LNCaP clone FGC (cell line): Measurements from ENCODE around the gene CSRP2.

Source experiments
- DNase-seq: peaks from one replicate; pipeline ENCODE4 v3.0.0-alpha.2; 2011; ENCODE audit warnings: low read depth
- H3K4me3 ChIP-seq: 2 replicates; pipeline ENCODE4 v1.5.1; 2011; ENCODE audit warnings: mild to moderate bottlenecking, low read depth, low read length, control low read depth
- TF ChIP-seq, protein P1 (sequence below): IDR thresholded peaks from 2 replicates; pipeline ENCODE4 v1.5.1; 2012; ENCODE audit warnings: mild to moderate bottlenecking; ENCODE audit not compliant: control insufficient read depth, insufficient read depth; ENCODE audit errors: extremely low read depth

CSRP2 gene

DNA sequence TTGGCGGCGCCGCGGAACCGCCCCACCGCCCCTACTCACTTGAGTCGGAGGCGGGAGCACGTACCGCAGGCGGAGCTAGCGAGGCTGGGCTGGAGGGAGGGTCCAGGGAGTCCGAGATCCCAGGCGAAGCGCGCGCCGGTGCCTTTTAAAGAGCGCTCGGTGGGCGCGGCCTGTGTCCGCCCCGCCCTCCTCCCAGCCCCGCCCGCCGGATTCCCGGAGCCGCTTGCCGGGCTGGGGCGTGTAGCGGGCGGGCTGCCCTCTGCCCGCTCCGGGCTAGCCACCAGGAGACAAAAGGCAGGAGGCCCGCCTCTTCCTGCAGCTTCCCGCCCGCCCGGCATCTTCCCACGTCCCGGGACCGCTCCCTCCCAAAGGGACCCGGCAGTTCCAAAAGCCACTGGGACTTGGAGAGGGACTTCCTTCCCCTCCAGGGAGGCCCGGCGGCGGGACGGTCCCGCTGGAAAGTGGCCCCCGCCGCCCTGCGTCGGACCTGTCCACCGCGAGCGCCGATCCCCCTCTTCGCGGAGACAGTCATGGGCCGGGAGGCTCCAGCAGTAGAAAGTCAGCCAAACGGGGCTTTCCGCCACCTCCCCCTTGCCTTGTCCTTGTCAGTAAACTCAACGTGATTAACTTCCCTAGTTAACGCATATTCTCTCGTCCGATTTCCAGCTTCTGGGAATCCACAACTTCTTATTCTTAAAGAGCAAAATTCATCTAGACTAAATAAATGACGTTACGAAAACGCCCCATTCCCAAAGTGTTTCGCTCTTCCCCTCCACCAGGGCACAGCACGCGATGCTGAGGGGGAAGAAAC, at the start of gene CSRP2:
CSRP2 (minus strand) TSS at position 121 of the 811 bp plus-strand sequence. CDS start 12,759 bp downstream, outside the sequence.
- no peak within 1 kb of the TSS for H3K4me3 ChIP-seq
- DNase-seq: no peak
- TF ChIP-seq, protein P1, sequence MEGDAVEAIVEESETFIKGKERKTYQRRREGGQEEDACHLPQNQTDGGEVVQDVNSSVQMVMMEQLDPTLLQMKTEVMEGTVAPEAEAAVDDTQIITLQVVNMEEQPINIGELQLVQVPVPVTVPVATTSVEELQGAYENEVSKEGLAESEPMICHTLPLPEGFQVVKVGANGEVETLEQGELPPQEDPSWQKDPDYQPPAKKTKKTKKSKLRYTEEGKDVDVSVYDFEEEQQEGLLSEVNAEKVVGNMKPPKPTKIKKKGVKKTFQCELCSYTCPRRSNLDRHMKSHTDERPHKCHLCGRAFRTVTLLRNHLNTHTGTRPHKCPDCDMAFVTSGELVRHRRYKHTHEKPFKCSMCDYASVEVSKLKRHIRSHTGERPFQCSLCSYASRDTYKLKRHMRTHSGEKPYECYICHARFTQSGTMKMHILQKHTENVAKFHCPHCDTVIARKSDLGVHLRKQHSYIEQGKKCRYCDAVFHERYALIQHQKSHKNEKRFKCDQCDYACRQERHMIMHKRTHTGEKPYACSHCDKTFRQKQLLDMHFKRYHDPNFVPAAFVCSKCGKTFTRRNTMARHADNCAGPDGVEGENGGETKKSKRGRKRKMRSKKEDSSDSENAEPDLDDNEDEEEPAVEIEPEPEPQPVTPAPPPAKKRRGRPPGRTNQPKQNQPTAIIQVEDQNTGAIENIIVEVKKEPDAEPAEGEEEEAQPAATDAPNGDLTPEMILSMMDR: no peak

DNA sequence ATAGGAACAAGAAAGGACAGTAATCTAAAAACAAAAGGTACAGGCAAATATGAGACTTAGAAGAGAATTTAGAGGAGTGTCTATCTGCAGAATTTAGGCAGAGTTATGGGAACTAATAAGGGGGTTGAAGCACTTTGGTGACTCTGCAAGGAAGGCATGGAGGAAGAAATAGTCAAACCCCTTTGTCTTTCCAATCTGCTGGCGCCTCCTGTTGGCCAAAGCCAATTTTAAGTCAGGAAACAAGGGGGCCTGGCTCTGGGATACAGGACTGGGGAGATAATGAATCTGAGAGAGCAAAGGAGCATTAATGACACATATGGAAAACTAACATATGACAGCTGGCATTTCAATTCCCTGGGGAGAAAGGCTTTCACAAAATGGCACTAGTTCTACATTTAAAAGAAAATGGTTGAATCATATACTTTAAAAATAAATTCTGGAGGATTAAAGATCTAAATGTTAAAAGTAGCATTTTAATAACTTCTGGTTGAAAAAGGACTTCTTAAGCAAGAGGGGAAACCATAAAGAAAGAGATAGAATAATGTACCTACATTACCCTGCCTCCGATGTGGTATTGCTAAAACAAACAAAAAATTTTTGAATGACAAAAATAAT, 48.5 kb upstream of the CSRP2 start:
- TF ChIP-seq, protein P1: peak; percentile 59
- no peak for DNase-seq
- no peak overlapping the region for H3K4me3 ChIP-seq

DNA sequence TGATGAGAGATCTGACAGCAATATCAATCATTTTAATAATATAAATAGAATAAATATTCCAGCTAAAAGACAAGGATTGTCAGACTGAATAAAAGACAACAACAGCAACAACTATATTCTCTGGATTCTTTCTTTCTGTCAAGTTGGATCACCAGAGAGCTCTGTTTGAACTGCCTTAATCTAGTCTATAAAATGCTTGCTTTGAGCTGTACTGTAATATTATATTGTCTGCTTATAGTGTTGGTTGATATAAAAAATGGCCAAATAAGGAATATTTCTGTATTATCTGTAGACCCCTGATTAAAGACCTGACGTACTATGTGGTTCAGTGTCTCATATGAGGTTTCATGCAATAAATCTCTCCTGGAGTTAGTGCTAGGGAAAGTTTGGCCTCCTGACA, 46.3 kb upstream of the CSRP2 start:
- TF ChIP-seq, protein P1: no peak
- no peak overlapping the region for H3K4me3 ChIP-seq
- no peak for DNase-seq

DNA sequence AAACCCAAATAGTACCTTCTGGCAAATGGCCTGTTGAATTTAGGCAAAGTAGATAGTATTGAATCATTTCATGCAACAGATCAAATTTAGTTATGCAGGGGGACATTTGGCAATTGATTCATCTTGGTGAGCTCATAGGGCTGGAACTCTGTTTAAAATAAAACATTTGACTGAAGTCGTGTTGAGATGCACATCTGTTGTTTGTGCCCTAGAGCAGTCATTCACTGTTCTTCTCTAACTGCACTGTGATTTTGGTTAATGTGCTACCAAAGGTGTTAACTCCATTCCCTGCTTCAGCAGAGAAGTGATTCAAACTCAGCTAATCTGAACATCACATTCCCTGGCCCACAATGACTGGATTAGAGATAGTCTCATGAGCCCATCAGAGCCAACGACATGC, 44.0 kb upstream of the CSRP2 start:
- TF ChIP-seq, protein P1: no peak
- no peak overlapping the region for H3K4me3 ChIP-seq
- DNase-seq: no peak

DNA sequence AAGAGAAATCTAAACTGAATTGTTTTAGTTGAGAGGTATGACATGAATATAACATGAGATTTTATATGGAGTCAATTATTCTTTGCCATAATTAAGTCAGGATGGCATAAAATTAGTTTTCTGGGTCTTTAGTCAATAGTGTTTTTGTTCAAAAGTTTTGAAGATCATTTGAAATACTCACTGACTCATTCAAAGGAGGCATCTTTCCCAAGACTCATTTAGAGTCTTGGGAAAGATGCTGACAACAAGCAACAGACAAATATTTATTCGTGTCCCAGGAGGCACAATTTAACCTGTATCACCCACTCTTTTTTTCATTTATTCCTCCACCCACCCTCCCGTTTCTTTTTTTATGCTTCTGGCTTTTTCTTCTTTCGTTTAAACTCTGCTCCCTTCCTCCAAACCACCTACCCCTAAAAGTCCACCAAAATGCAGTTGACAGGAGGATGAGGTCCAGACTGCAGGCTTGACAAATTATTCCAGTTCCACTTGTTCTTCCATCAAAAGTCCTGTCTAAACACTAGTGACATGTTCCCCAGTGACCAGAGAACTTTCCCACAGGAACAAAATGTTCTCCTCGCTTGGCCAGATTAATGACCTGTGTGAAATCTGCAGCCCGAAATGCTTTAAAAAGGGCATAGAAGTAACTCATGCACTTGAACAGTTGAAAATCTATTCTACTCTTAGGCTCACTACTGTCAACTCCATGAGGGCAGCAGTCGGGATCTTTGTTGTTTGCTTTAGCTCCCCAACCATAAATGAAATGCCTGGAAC, 43.3 kb upstream of the CSRP2 start:
- DNase-seq: no peak
- TF ChIP-seq, protein P1: no peak
- H3K4me3 ChIP-seq: no peak overlapping the region

DNA sequence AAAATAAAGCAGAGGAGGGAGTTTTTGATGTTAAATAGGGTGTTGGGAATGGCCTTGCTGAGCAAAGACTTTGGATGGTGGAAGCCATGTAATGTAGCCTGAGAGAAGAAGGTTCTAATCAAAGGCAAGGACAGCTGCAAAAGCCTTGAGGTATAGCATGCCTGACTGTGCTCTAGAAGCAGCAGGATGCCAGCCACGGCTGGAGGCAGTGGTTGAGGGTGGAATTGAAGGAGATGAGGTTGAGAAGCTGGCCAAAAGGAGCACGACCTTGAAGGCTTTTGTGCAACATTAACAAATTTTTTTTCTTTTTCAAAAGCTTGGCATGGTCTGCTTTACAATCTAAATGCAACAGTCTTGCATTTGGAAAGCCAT, 42.3 kb upstream of the CSRP2 start:
- H3K4me3 ChIP-seq: no peak overlapping the region
- DNase-seq: no peak
- TF ChIP-seq, protein P1: no peak
